RWPE2 (cell line): ENCODE data around the gene MYL3.

Experiments used
- ATAC-seq: fragments of 200-7000 bp; cut with Tn5 transposase; 3 replicates; pipeline ENCODE4 v1.9.1; 2021; ENCODE audit warnings: low read depth
- DNase-seq: peaks from one replicate; pipeline ENCODE4 v3.0.0-alpha.2; 2020; ENCODE audit warnings: low spot score
- H3K27ac ChIP-seq: fragments of 450-650 bp; 2 replicates; pipeline ENCODE4 v1.5.1; 2017; ENCODE audit warnings: mild to moderate bottlenecking; ENCODE audit not compliant: poor library complexity, severe bottlenecking
- H3K27me3 ChIP-seq: fragments of 250-450 bp; sonication (Bioruptor Pico); 2 replicates; pipeline ENCODE4 v1.5.1; 2021; ENCODE audit warnings: mild to moderate bottlenecking, moderate library complexity; ENCODE audit not compliant: insufficient read depth, poor library complexity, severe bottlenecking
- H3K36me3 ChIP-seq: fragments of 250-450 bp; sonication (Bioruptor Pico); 2 replicates; pipeline ENCODE4 v1.5.1; 2020; ENCODE audit warnings: low read depth, mild to moderate bottlenecking, moderate library complexity
- H3K4me1 ChIP-seq: fragments of 250-450 bp; sonication (Bioruptor Pico); 2 replicates; pipeline ENCODE4 v1.5.1; 2021; ENCODE audit warnings: mild to moderate bottlenecking, moderate library complexity; ENCODE audit not compliant: insufficient read depth, poor library complexity, severe bottlenecking
- H3K4me3 ChIP-seq: fragments of 250-450 bp; sonication (Bioruptor Pico); 2 replicates; pipeline ENCODE4 v1.5.1; 2021; ENCODE audit warnings: mild to moderate bottlenecking, moderate library complexity; ENCODE audit not compliant: severe bottlenecking
- H3K9me3 ChIP-seq: fragments of 250-450 bp; sonication (Bioruptor Pico); 2 replicates; pipeline ENCODE4 v1.5.1; 2021; ENCODE audit warnings: mild to moderate bottlenecking, moderate library complexity; ENCODE audit not compliant: severe bottlenecking
- CTCF ChIP-seq: fragments of 450-650 bp; IDR thresholded peaks from one replicate; pipeline ENCODE4 v1.5.1; 2017; ENCODE audit warnings: mild to moderate bottlenecking, moderate library complexity; ENCODE audit not compliant: poor library complexity, severe bottlenecking

MYL3 gene

GRCh38 chr3:46870651-46871050, 7.4 kb upstream of the MYL3 start:
- Histone ChIP-seq H3K27me3 (no peaks in the 10 kb centered on the region), H3K36me3 (no peaks in the 10 kb centered on the region), H3K9me3 (no peaks in the 10 kb centered on the region), H3K4me3 (no peak overlapping the region), H3K4me1 (no peaks in the 10 kb centered on the region), H3K27ac (no peak overlapping the region)
- no peak for TF ChIP-seq CTCF
- ATAC-seq, result no peak
- no peak for DNase-seq

GRCh38 chr3:46869440-46869839, 6.2 kb upstream of the MYL3 start:
- no peak for ATAC-seq
- DNase-seq, result no peak
- TF ChIP-seq CTCF, result no peak
- Histone ChIP-seq H3K4me3 (no peak overlapping the region), H3K4me1 (no peaks in the 10 kb centered on the region), H3K9me3 (no peaks in the 10 kb centered on the region), H3K27ac (no peak overlapping the region), H3K27me3 (no peaks in the 10 kb centered on the region), H3K36me3 (no peaks in the 10 kb centered on the region)

GRCh38 chr3:46868948-46869347, 5.7 kb upstream of the MYL3 start:
- ATAC-seq, result no peak
- no peaks in the 10 kb centered on the region for H3K27me3 ChIP-seq
- no peak for TF ChIP-seq CTCF

GRCh38 chr3:46868287-46868686, 5.0 kb upstream of the MYL3 start:
- Histone ChIP-seq H3K9me3 (no peaks in the 10 kb centered on the region), H3K27me3 (no peaks in the 10 kb centered on the region), H3K4me3 (no peak overlapping the region), H3K4me1 (no peaks in the 10 kb centered on the region), H3K36me3 (no peaks in the 10 kb centered on the region), H3K27ac (no peak overlapping the region)
- DNase-seq (no peak), ATAC-seq (no peak)
- no peak for TF ChIP-seq CTCF

More at GRCh38 chr3:46868948-46869347, 5.7 kb upstream of the MYL3 start:
- Histone ChIP-seq H3K9me3 (no peaks in the 10 kb centered on the region), H3K4me3 (no peak overlapping the region), H3K27ac (no peak overlapping the region), H3K4me1 (no peaks in the 10 kb centered on the region), H3K36me3 (no peaks in the 10 kb centered on the region)
- DNase-seq, result no peak

GRCh38 chr3:46867550-46867898, 4.3 kb upstream of the MYL3 start:
- H3K27me3 ChIP-seq, result no peaks in the 10 kb centered on the region
- no peak overlapping the region for H3K27ac ChIP-seq
- H3K4me1 ChIP-seq, result no peaks in the 10 kb centered on the region
- DNase-seq, result no peak
- H3K36me3 ChIP-seq, result no peaks in the 10 kb centered on the region
- no peak overlapping the region for H3K4me3 ChIP-seq
- ATAC-seq, result no peak
- H3K9me3 ChIP-seq, result no peaks in the 10 kb centered on the region
- no peak for TF ChIP-seq CTCF
